ENCODE measurements around the gene PRSS50.
"Not testable (repeated sequence)": the region's sequence is repeated elsewhere in the genome, so short reads cannot be mapped to it uniquely, and the experiment has no call there.

PRSS50 gene

GRCh38 chr3:46717447-46718231, at the start of gene PRSS50:
PRSS50 (minus strand) TSS chr3:46717869; CDS start chr3:46717824, 45 bp downstream.
- no peak for DNase-seq

- DNase-seq = no peak
These were observed 46.5 kb upstream of the PRSS50 start for GRCh38 chr3:46764206-46764605.

GRCh38 chr3:46763178-46763577, 45.5 kb upstream of the PRSS50 start:
- DNase-seq = no peak

- DNase-seq = no peak
These were observed 41.8 kb upstream of the PRSS50 start for GRCh38 chr3:46759239-46760167.

GRCh38 chr3:46756642-46757041, 39.0 kb upstream of the PRSS50 start:
- no peak for DNase-seq

- DNase-seq = no peak
These were observed 38.0 kb upstream of the PRSS50 start for GRCh38 chr3:46755646-46756045.

- DNase-seq = not testable (repeated sequence)
These were observed 35.5 kb upstream of the PRSS50 start for GRCh38 chr3:46753127-46753526.

- DNase-seq = no peak
These were observed 32.9 kb upstream of the PRSS50 start for GRCh38 chr3:46750555-46751038.

- DNase-seq = no peak
These were observed 31.5 kb upstream of the PRSS50 start for GRCh38 chr3:46749129-46749528.

GRCh38 chr3:46748170-46748569, 30.5 kb upstream of the PRSS50 start:
- no peak for DNase-seq

GRCh38 chr3:46746711-46747110, 29.0 kb upstream of the PRSS50 start:
- DNase-seq = no peak

- DNase-seq = no peak
These were observed 25.4 kb upstream of the PRSS50 start for GRCh38 chr3:46742992-46743585.

GRCh38 chr3:46739565-46739964, 21.9 kb upstream of the PRSS50 start:
- not testable (repeated sequence) for DNase-seq

- no peak for DNase-seq
These were observed 19.7 kb upstream of the PRSS50 start for GRCh38 chr3:46737329-46737731.

- no peak for DNase-seq
These were observed 18.6 kb upstream of the PRSS50 start for GRCh38 chr3:46736006-46736872.

- DNase-seq = no peak
These were observed 17.1 kb upstream of the PRSS50 start for GRCh38 chr3:46734773-46735172.

GRCh38 chr3:46733026-46733800, 15.5 kb upstream of the PRSS50 start:
- DNase-seq = no peak

- DNase-seq = no peak
These were observed 14.1 kb upstream of the PRSS50 start for GRCh38 chr3:46731795-46732194.

GRCh38 chr3:46730819-46731218, 13.2 kb upstream of the PRSS50 start:
- no peak for DNase-seq

GRCh38 chr3:46729038-46729437, 11.4 kb upstream of the PRSS50 start:
- no peak for DNase-seq

GRCh38 chr3:46725621-46726314, 8.1 kb upstream of the PRSS50 start:
- DNase-seq = no peak

Data from GOT3 (cell line).